GM18909 (cell line): Measurements from ENCODE around the gene LMTK2.

Experiments used
- ATAC-seq: cut with Tn5 transposase; IDR thresholded peaks from one replicate; pipeline ENCODE4 v1.9.1; 2021; ENCODE audit warnings: mild to moderate bottlenecking; ENCODE audit not compliant: unreplicated experiment, poor library complexity

Gene LMTK2

GRCh38 chr7:98171449-98171848 lies 64.8 kb downstream of the LMTK2 start:
- no peak for ATAC-seq

DNA sequence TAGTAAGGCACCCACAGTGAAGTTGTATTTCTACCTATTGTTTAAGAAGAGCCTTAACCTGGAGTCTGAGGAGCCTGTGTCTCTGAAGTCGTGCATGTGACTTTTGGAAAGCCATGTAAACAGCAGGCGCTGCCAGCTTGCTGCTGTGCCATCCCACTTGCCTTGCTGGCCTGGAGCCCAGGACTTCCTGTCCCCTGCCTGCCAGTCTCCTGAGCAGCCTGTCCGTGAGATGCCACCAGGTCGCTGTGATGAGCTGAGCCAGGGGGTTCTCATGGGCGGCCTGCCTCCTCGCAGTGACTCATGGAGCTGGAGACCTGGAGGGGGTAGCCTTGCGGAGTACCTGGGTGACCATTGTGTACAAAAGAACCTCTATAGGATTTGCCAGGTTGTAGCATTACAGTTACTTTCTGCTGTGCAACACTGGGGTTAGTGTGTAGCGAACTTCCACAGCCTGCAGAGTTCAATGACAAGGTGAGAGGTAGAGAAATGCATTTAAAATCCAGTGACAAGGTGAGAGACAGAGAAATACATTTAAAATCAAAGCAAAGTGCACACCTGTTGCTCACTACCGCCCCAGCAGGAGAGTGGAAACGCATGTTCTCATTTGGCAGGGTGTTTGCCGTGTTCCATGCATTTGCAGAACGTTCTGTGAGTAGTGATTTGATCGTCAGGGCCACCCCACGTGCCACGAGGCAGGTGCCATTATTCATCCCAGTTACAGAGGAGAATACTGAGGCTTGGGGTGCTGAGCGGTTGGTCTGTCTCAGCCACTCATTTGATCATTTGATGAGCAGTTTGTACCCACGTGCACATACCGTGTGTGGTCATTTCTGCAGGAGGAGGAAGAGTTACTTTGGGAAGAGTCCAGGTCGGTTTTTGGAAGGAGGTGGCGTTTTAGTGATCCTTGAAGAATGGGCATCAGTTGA lies 67.9 kb downstream of the LMTK2 start:
- no peak for ATAC-seq

- ATAC-seq: no peak
Observed at GRCh38 chr7:98175260-98175940, 68.7 kb downstream of the LMTK2 start.

GRCh38 chr7:98177553-98177952 lies 70.9 kb downstream of the LMTK2 start:
- ATAC-seq: no peak

- no peak for ATAC-seq
Observed at GRCh38 chr7:98178321-98178720, 71.7 kb downstream of the LMTK2 start.

- no peak for ATAC-seq
Observed at GRCh38 chr7:98178762-98179490, 72.3 kb downstream of the LMTK2 start.

DNA sequence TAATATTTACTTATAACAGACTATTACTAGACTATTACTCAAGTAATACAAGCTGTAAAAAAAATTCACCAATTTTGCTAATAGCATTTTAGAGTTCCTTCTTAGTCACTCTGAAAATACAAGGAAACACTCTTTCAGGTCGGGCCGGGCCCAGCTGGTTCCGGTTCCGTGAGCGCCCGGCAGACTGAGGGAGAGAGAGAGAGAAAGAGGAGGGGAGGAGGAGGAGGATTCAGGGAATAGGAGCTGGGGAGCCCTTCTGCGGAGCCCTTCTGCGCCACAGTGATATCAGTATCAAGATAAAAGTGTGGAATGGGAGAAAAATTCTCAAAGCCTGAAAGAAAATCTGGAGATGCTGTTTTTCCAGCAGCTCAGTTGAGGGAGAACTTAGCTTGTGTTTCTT lies 74.1 kb downstream of the LMTK2 start:
- ATAC-seq: no peak

- no peak for ATAC-seq
Observed at GRCh38 chr7:98185101-98185500, 78.4 kb downstream of the LMTK2 start.

- ATAC-seq: no peak
Observed at GRCh38 chr7:98186452-98187137, 79.9 kb downstream of the LMTK2 start.

- ATAC-seq: no peak
Observed at GRCh38 chr7:98187138-98187502, 80.5 kb downstream of the LMTK2 start.

GRCh38 chr7:98189559-98189958 lies 82.9 kb downstream of the LMTK2 start:
- no peak for ATAC-seq

- ATAC-seq: no peak
Observed at GRCh38 chr7:98191668-98192431, 85.2 kb downstream of the LMTK2 start.

- ATAC-seq: no peak
Observed at GRCh38 chr7:98192781-98193457, 86.3 kb downstream of the LMTK2 start.

DNA sequence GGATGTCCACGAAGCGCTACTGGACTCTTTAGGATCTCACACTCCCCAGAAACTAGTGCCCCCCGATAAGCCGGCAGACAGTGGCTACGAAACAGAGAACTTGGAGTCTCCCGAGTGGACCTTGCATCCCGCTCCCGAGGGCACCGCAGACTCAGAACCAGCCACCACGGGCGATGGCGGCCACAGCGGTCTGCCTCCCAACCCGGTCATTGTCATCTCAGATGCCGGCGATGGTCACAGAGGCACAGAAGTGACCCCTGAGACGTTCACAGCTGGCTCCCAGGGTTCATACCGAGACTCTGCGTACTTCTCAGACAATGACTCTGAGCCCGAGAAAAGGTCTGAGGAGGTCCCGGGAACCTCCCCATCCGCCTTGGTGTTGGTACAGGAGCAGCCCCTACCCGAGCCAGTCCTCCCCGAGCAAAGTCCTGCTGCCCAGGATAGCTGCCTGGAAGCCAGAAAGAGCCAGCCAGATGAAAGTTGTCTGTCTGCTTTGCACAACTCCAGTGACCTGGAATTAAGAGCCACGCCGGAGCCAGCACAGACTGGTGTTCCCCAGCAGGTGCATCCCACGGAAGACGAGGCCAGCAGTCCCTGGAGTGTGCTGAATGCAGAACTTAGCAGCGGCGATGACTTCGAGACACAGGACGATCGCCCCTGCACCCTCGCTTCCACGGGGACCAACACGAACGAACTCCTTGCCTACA lies 87.0 kb downstream of the LMTK2 start:
- ATAC-seq: no peak

GRCh38 chr7:98194186-98194585 lies 87.5 kb downstream of the LMTK2 start:
- no peak for ATAC-seq

GRCh38 chr7:98194672-98195457 lies 88.2 kb downstream of the LMTK2 start:
- no peak for ATAC-seq

DNA sequence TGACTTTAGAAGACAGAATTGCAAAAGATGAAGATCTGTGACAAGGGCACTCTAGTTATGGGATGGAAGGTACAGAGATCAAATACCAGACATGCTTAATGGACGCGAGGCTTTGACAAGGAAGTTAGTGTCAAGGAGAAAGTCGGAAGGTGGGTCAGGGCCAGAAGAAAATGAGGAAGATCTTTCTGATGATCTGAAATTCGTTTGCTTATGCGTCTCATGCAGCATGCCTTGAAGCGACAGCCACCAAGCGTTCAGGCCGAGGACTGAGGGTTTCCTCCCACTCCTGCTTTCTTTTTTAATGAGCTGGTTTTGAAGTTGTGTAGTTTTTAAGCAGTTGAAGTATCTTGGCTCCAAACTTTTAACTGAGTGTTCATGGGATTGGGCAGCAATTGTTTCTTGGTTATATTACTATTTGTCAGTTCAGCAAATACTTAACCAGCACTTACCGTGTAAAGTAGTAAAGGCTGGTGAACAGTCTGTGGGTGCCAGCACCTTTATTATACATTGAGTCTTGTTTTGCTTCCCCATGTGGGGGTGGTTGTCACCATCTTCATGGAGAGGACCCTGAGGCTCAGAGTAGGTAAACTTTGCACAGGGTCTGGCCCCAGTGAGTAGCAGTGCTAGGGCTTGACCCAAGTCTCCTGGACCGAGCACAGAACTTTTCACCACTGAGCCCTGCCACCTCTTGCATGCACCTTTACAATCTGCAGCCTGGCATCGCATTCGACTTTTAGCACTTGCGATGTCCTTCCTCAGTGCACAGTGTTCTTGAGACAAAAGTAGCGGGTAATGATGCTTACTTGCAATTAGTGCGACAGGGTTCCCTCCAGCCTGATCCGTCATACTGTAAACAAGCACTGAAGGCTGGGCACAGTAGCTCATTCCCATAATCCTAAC lies 90.3 kb downstream of the LMTK2 start:
- ATAC-seq: no peak
